Measurements from ENCODE around the gene TRPM1.

GRCh38 chr15:31045606-31046005 is 55.9 kb downstream of the TRPM1 start:
- TF ChIP-seq, protein P1, sequence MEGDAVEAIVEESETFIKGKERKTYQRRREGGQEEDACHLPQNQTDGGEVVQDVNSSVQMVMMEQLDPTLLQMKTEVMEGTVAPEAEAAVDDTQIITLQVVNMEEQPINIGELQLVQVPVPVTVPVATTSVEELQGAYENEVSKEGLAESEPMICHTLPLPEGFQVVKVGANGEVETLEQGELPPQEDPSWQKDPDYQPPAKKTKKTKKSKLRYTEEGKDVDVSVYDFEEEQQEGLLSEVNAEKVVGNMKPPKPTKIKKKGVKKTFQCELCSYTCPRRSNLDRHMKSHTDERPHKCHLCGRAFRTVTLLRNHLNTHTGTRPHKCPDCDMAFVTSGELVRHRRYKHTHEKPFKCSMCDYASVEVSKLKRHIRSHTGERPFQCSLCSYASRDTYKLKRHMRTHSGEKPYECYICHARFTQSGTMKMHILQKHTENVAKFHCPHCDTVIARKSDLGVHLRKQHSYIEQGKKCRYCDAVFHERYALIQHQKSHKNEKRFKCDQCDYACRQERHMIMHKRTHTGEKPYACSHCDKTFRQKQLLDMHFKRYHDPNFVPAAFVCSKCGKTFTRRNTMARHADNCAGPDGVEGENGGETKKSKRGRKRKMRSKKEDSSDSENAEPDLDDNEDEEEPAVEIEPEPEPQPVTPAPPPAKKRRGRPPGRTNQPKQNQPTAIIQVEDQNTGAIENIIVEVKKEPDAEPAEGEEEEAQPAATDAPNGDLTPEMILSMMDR (IDR thresholded peaks at IDR 0.05) = no peak
- TF ChIP-seq POLR2A (IDR thresholded peaks at IDR 0.05) = no peak
